ENCODE measurements around the gene RUFY3.
"Not testable (repeated sequence)": the region's sequence is repeated elsewhere in the genome, so short reads cannot be mapped to it uniquely, and the experiment has no call there.

Gene RUFY3, protein sequence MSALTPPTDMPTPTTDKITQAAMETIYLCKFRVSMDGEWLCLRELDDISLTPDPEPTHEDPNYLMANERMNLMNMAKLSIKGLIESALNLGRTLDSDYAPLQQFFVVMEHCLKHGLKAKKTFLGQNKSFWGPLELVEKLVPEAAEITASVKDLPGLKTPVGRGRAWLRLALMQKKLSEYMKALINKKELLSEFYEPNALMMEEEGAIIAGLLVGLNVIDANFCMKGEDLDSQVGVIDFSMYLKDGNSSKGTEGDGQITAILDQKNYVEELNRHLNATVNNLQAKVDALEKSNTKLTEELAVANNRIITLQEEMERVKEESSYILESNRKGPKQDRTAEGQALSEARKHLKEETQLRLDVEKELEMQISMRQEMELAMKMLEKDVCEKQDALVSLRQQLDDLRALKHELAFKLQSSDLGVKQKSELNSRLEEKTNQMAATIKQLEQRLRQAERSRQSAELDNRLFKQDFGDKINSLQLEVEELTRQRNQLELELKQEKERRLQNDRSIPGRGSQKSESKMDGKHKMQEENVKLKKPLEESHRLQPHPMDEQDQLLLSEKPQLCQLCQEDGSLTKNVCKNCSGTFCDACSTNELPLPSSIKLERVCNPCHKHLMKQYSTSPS

DNA sequence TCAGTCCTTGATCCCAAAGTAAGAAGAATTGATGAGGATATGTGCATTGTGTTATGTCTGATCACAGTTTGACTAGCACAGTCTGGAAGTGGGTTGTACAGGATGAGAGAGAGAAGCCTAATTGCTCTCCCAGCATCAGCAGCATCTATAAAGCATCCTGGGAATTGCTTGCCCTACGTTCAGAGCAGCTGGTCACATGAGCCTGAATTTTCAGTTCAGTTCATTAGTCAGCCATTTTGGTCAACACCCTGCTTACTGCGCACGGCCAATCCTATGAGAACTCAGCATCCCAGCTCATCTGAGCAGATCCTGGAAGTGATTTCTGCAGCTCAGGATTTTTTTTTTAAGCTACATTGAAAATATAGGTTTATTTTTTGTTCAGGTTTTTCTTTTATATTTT is at the start of gene RUFY3:
RUFY3 (plus strand) TSS at position 218 of the 400 bp plus-strand sequence. CDS start 610 bp downstream, outside the sequence.
- DNase-seq, result peak; percentile 4

DNA sequence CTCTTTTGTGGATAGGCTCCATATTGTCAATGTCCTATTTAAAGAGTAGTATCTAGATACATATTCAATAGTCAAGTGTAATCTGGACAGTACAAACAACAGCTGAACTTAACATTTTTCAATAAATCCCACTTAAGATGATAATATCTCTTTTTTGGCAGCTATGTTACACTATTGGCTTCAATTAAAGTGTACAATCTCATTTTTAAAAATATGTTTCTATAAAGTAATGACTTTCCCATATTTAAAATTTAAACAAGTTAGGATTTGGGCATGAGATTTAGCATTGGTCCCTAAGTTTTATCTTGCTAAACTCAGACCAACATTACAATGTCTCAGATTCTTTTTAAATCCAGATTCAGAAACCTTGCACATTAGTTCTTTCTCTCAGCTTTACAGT is 47.6 kb upstream of the RUFY3 start:
- no peak for DNase-seq

DNA sequence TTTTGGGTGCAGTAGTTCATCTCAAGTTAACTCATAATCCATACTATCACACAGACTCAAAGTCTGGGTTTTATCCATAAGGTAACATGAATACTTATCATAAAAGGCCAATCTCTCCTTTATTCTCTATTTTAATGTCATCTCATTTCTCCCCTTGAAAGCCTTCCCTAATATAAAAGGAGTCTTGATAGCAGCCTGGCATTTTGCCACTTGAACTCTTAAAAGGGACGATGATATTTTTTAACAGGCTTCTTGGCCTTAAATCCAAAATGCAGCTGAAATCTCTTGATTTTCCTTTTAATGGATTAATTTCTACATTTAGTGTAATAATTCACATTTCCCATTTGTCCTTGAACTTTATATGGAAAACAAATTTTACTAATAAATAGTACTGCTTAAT is 47.0 kb upstream of the RUFY3 start:
- no peak for DNase-seq

DNA sequence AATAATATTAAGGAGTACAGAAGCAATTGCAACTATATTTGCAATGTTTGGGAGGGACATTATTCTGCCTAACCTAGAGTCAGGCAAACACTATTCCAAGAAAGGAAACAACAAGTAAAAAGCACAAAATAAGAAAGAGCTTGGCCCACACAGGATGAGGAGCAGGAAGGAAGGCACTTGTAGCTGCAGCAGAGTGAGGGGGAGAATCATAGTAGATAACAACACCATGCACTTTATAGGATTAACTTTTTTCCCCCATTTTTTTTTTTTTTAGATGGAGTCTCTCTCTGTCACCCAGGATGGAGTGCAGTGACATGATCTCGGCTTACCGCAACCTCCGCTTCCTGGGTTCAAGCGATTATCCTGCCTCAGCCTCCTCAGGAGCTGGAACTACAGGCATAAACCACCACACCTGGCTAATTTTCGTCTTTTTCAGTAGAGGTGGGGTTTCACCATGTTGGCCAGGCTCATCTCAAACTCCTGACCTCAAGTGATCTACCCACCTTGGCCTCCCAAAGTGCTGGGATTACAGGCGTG is 45.1 kb upstream of the RUFY3 start:
- DNase-seq, result no peak

DNA sequence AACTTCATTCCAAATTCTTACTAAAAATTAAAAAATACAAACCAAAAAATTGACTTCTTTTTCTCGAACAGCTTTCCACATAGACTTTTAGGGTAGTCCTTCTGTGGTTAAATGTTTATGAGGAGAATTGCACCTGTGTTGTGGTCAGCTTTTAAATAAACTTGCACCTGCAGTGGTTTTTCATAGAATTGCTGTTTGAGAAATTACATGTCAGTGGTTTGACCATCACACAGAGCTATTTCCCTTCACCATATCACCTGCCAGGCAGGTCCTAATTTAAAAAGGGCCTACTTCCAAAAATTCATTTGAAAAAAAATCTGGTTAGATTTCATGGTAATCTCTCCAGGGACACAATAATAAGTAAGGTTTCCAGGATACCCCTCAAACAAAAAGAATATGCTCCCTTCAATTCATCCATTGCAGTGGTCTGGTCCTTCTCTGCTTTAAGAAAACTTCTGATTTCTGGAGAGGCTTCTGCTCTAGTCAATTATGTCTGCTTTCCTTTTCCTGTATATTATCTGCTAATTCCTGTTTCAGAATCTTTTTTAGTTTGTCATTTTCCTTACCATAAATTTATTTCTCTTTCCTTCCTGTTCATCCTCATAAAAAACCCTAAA is 43.3 kb upstream of the RUFY3 start:
- DNase-seq, result no peak

DNA sequence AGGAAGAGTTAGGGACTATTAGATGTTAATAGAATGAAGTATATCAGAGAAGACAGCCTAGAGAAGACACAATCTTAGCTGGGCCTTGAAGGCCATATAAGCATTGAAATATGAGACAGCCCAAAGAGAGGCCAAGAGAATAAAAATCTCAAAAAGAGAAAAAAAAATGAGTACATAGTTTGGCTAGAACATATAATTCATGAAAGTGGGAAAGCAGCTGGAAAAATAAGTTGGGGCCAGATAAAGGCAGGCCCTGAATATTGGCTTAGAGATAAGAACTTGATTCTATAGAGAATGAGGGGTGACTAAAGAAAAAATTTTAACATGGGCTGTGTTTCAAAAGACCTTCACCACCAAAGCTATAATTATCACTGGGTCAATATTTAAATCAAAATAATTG is 40.8 kb upstream of the RUFY3 start:
- DNase-seq, result no peak

DNA sequence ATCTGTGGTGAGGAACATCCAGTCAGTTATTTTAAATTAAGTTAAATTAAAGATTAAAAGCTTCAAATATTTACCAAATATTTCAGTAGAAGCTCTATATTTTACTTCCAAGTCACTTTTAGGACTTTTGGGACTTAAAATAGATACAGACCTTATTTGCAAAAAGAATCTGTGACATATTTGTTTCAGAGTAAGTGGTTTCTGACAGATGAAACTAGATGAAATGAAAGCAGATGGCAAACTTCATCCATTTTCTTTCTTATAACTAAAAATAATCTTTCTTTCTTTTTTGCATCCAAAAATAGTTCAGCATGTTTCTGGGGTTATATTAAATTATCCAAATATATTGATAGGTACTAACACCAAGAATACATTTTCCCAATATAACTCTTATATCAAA is 40.1 kb upstream of the RUFY3 start:
- no peak for DNase-seq

DNA sequence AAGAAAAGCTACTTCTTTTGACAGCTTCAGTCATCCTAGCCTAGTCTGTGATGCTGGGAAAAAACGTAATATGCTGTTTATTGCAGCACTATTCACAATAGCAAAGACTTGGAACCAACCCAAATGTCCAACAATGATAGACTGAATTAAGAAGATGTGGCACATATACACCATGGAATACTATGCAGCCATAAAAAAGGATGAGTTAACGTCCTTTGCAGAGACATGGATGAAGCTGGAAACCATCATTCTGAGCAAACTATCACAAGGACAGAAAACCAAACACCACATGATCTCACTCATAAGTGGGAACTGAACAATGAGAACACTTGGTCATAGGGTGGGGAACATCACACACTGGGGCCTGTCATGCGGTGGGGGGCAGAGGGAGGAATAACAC is 39.6 kb upstream of the RUFY3 start:
- not testable (repeated sequence) for DNase-seq

DNA sequence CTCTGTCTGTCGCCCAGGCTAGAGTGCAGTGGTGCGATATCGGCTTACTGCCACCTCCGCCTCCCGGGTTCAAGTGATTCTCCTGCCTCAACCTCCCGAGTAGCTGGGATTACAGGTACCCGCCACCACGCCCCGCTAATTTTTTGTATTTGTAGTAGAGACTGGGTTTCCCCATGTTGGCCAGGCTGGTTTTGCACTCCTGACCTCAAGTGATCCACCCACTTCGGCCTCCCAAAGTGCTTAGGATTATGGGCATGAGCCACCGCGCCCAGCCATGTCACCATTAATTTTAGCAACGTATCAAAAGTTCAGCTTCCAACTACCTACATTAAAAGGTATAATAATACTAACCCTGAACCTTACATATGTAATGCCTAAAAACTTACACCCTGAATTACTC is 34.4 kb upstream of the RUFY3 start:
- no peak for DNase-seq

DNA sequence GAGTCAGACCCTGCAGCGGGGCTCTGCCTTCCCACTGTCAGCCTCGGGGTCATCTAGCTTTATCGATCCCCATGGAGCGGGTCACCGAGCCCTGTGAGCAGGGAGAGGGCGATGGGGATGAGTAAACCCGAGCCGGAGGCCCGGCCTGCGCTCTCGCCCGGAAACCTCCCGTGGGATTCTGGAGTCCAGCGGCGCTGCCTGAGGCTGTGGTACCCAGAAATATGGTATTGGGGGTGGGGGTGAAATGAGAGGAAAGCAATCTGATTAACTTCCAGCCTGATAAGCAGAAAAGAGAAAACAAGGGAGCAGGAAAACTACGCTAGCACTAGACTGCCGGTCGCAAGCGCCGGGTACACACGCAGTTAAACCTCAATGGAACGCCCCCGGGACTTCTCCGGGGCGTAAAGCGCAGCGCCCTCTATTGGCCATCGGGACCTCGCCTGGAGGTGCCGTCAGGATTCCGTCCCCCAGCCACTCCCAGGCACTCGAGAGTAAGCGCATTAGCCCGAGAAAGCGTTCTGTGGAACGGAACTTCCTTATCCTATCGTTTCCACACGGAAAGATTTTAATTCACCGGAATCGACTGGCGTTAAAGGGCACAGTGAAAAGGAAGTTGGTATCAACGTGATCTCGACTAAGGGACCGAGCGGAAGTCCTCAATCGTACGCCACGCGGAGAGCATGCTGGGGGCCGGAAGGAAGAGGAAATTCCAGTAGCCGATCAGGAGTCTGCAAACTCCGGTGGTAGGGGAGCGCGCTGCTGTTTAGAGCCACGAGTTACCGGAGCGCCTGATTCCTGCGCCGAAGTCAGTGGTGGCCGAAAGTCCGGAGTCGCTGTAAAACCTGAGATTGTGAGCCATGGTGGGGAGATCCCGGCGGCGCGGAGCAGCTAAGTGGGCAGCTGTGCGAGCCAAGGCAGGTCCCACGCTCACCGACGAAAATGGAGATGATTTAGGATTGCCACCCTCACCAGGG is 33.7 kb upstream of the RUFY3 start, which contains the start of gene UTP3:
UTP3 (plus strand) TSS at position 712 of the 974 bp plus-strand sequence; CDS start at position 858, 146 bp downstream.
- peak; percentile 94 for DNase-seq

DNA sequence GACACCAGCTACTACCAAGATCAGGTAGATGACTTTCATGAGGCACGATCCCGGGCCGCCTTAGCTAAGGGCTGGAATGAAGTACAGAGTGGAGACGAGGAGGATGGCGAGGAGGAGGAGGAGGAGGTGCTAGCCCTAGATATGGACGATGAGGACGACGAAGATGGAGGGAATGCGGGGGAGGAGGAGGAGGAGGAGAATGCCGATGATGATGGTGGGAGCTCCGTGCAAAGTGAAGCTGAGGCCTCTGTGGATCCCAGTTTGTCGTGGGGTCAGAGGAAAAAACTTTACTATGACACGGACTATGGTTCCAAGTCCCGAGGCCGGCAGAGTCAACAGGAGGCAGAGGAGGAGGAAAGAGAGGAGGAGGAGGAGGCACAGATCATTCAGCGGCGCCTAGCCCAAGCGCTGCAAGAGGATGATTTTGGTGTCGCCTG is 33.0 kb upstream of the RUFY3 start:
- no peak for DNase-seq

DNA sequence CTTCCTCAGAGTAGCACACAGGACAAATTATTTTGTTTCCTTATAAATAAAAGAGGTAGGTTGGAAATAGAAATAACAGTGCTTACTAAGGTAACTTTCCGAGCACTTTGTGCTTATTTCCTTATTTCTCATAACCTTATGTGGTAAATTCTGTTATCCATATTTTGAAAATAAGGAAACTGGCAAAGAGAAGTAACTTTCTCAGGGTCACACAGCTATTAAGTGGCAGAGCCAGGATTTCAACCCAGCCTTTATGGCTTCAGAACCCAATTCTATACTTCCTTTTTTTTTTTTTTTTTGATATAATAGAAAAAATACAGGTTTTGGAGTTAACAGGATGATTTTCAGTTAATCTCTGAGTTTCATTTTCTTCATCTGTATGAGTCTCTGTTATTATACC is 30.1 kb upstream of the RUFY3 start:
- DNase-seq, result no peak

DNA sequence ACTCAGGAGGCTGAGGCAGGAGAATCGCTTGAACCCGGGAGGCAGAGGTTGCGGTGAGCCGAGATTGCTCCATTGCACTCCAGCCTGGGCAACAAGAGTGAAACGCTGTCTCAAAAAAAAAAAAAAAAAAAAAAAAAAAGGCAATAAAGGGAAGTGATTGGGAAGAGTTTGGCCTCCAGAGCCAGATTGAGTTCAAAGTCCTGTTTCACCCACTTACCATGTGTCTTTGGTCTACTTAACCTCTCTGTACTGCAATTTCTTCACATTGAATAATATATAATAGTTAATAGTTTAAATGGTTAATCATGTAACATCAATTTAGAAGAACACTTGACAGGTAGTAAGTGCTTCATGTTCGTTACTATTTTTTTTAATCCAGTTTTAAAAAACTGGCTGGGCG is 27.1 kb upstream of the RUFY3 start:
- not testable (repeated sequence) for DNase-seq

DNA sequence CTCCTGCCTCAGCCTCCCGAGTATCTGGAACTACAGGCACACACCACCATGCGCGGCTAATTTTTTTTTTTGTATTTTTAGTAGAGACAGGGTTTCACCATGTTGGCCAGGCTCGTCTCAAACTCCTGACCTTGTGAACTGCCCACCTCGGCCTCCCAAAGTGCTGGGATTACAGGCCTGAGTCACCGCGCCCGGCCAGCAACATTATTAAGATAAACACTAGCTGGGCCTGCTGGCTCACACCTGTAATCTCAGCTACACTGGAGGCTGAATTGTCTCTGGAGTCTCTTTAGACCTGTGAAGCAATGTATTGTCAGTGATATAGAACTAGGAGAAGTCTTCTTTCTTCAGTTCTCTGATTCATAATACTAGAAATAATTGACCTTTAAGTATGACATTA is 23.3 kb upstream of the RUFY3 start:
- DNase-seq, result not testable (repeated sequence)

DNA sequence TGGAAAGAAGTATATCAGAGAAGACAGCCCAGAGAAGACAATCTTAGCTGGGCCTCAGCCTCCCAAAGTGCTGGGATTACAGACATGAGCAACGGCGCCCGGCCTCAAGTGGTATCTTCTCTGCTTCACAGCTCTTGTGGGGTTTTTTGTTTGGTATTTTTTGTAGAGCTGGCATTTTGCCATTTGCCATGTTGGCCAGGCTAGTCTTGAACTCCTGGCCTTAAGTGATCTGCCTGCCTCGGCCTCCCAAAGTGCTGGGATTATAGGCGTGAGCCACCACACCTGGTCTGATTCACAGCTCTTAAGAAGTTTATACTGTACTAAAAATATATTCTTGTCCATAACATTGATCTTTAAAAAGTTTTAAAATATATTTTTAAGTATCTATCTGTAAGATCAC is 21.1 kb upstream of the RUFY3 start:
- DNase-seq, result no peak

DNA sequence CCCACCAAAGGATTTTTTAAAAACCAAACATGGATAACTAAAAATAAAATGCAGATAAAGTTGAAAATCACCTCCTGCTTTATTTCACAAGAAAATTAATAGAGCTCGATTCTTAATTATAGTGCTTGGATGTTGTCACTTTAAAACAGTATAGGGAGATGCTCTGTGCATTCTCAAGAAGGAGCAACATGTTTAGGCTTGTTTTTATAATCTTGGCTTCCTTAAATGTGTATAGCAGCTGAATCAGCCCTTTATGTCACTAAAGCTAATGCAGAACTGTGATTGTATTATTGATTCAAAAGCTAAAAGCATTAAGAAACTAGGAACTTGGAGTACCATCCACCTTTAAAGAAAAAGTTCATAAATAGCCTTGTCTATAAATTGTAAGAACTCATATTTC is 20.5 kb upstream of the RUFY3 start:
- no peak for DNase-seq

DNA sequence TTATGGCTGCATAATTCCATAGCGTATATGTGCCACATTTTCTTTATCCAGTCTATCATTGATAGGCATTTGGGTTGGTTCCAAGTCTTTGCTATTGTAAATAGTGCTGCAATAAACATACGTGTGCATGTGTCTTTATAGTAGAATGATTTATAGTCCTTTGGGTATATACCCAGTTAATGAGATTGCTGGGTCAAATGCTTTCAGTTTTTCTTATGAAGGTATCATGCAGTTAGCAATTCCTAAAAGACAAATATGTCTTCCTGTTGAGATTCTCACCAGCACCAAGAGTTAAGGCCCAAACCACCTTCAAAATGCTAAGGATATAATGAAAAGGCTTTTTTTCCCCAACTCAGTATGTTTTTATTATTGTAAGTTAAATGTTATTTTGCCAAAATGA is 19.2 kb upstream of the RUFY3 start:
- not testable (repeated sequence) for DNase-seq

DNA sequence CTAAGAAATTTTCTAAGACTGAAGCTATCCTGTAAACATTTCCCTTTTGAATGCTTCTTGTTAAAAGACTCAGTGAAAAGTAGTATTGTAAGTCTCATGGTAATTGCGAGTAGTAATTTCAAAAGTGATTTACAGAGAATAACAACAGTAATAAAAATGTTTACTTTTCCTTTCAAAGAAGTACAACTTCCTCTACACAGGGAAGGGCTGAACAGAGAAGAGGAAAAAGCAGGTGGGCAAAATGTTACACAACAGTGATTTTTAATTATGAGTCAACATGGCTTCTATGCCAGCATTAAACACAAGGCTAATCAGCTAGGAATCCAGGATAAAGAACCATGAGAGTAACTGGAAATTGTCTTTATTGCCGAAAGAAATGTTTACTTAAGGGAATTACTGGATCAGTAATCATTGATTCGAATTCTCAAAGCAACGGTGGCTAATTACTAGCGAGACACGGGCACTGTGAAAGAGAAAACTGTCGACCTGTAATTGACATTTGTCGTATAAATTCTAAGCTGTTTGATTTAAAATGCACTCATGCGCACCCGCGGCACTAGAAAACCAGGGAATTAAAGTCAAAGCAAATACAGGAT is 18.0 kb upstream of the RUFY3 start:
- DNase-seq, result no peak

DNA sequence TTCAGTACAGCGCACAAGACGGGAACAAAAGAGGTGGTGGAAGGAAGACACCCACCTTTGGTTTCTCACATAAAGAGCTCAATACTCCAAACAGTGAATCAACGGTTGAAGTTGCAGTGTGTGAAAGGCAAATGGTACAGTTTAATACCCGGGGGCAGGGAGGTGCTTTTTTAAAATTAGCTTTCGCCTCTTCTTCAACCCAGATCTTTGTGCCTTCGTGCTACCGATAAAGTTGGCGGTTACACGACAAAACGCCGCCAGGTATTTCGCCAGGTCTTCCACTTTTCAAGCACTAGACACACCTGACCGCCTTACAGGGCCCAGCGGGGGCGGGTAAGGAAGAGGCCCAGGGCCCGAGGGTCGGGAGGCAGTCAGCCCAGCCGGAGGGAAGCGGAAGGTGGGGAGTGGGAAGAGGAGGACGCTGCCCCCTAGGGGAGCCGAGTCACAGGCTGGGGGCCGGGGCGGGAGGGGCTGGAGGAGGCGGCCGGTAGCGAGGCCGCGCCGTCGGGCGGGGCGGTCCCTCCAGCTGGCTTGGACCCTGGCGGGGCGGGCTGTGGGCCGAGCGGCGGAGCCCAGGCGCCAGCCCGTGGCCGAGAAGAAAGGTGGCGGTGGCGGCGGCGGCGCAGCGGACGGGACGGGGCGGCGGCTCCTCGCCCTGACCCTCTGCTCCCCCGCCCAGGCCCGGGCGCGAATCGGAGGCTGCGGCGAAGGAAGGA is 17.4 kb upstream of the RUFY3 start:
- peak; percentile 23 for DNase-seq

DNA sequence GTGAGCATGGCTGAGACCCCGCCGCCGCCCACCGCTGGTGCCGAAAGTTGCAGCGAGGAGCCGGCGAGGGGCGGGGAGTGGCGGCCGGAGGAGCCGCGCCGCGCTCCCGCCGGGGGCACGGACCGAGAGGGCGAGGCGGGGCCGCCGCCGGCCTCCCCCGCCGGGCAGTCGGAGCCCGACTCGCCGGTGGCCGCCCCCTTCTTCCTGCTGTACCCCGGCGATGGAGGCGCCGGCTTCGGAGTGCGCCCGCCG is 16.9 kb upstream of the RUFY3 start:
- no peak for DNase-seq

DNA sequence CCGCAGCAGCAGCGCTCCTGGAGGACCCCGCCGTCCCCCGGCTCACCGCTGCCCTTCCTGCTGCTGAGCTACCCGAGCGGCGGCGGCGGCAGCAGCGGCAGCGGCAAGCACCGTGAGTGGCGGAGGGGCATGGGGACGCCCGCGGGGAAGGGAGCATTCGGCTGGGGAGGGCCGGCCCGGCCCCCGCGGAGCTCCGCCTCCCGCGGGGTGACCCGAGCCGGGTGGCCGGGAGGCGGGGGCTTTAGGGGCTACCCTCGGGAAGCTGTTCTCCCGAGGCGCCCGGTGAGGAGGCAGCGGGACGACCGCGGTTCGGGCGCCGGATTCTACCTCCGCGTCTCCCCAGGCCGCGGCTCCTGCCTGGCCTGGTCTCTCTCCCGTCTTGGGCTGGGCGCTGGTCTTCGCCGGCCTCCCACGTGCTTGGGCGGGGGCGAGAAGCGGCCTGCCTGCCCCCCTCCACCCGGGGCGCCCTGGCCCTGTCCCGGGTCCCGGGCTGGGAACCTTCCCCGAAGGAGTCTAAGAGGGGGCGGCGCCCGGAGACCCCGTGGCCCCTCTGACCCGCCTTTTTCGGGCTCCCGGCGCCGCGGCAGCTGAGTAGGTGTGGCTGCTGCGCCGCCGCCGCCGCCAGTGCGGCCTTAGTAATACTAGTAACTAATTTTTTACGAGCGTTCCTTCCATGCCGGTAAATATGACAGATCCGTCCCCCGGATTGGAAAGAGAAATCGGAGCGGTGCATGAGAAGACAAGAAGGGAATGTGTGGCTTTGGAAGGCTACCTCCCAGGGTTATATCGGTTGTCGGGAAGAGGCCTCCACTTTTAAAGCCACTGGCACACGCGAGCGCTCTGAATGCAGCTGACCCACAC is 16.4 kb upstream of the RUFY3 start:
- peak; percentile 34 for DNase-seq
